K562 (cell line): Measurements from ENCODE around the gene ZNF462. TPM values are rescaled to one million over a fixed set of nuclear protein-coding genes. Genes with fewer than 3 reads are reported as not detected.

Source experiments
- ATAC-seq: fragments of 200-7000 bp; cut with Tn5 transposase; 3 replicates; pipeline ENCODE4 v1.9.1; 2020; ENCODE audit warnings: moderate library complexity
- BruUV-seq: library from RNA; stranded (reverse); fragments of 400-500 nt; replicated peaks from 2 replicates; lab custom pipeline; 2021; lab: Mats Ljungman, UMichigan
- CTCF ChIA-PET: fragments of 300-600 bp; formaldehyde crosslinking; extraction: SDS; loops from one replicate; lab custom pipeline; 2021; ENCODE audit warnings: low intra/inter-chr PET ratio; lab: Yijun Ruan, JAX
- POLR2A ChIA-PET: fragments of 300-600, 350-650 bp; sonication (Branson Sonifier 250); formaldehyde crosslinking; extraction: SDS; loops from one replicate; lab custom pipeline; 2021; ENCODE audit warnings: antibody characterized with exemption, inconsistent platforms; lab: Yijun Ruan, JAX
- DNase-seq, 4 experiments: peaks; one replicate each; pipeline versions ENCODE4 v3.0.0 to v3.0.0-alpha.2; 2011 to 2018; ENCODE audit warnings: low spot score in 3 of 4, mixed read lengths in 3 of 4; ENCODE audit errors: extremely low read depth in 1 of 4
- FAIRE-seq: peaks from 2 replicates; lab custom pipeline; 2011; peaks lifted over from hg19 to GRCh38; lab: Jason Lieb, UNC
- H2AFZ ChIP-seq: 2 replicates; pipeline ENCODE4 v1.6.0; 2011; ENCODE audit warnings: low read depth, low read length, control low read depth, inconsistent platforms
- H3K27ac ChIP-seq: fragments of 200-600 bp; 3 replicates; pipeline ENCODE4 v1.8.0; 2011; ENCODE audit warnings: low read depth, mild to moderate bottlenecking, control low read depth, inconsistent platforms, low read length, moderate library complexity, mixed read lengths; ENCODE audit errors: extremely low read depth
- H3K27me3 ChIP-seq, 2 experiments: fragments of 300-600 bp in 1 of 2; 2 replicates in 1 of 2; 3 replicates in 1 of 2; pipeline versions ENCODE4 v1.6.0 to v1.8.0; 2011; ENCODE audit warnings: inconsistent platforms in 2 of 2, low read length in 2 of 2, mild to moderate bottlenecking in 1 of 2, mixed read lengths in 1 of 2, moderate library complexity in 1 of 2; ENCODE audit not compliant: control insufficient read depth in 2 of 2, insufficient read depth in 2 of 2
- H3K36me3 ChIP-seq: fragments of 300-600 bp; 3 replicates; pipeline ENCODE4 v1.8.0; 2011; ENCODE audit warnings: mild to moderate bottlenecking, low read length, inconsistent platforms; ENCODE audit not compliant: control insufficient read depth, insufficient read depth
- H3K4me1 ChIP-seq, 2 experiments: fragments of 200-600 bp in 1 of 2; replicated peaks in 1 of 2; 2 replicates in 1 of 2; 3 replicates in 1 of 2; pipeline versions ENCODE4 v1.5.1 to v1.8.0; 2011; ENCODE audit warnings: inconsistent platforms in 2 of 2, low read length in 2 of 2, mild to moderate bottlenecking in 1 of 2, mixed read lengths in 1 of 2, moderate library complexity in 1 of 2; ENCODE audit not compliant: control insufficient read depth in 2 of 2, insufficient read depth in 2 of 2
- H3K4me2 ChIP-seq: 2 replicates; pipeline ENCODE4 v1.6.1; 2011; ENCODE audit warnings: low read length, control low read depth, inconsistent platforms, mixed read lengths; ENCODE audit not compliant: insufficient read depth
- H3K4me3 ChIP-seq: fragments of 200-600 bp; sonication (generic), shearing (Covaris generic); 2 replicates; pipeline ENCODE4 v1.5.1; 2016; ENCODE audit warnings: control low read depth, inconsistent platforms
- H3K79me2 ChIP-seq: fragments of 200-600 bp; 3 replicates; pipeline ENCODE4 v1.8.0; 2011; ENCODE audit warnings: low read length, inconsistent platforms; ENCODE audit not compliant: control insufficient read depth, insufficient read depth
- H3K9ac ChIP-seq, 2 experiments: 2 replicates each; pipeline versions ENCODE4 v1.6.0 to v1.6.1; 2011; ENCODE audit warnings: low read depth in 2 of 2, low read length in 2 of 2, control low read depth in 1 of 2, inconsistent platforms in 1 of 2, mild to moderate bottlenecking in 1 of 2, mixed read lengths in 1 of 2; ENCODE audit not compliant: insufficient read depth in 1 of 2
- H3K9me1 ChIP-seq: one replicate; pipeline ENCODE4 v1.6.0; 2011; ENCODE audit warnings: inconsistent platforms, mild to moderate bottlenecking, low read length, moderate library complexity; ENCODE audit not compliant: control insufficient read depth, insufficient read depth
- H3K9me3 ChIP-seq: replicated peaks from 2 replicates; pipeline ENCODE4 v1.5.1; 2011; ENCODE audit warnings: low read depth, low read length, inconsistent platforms; ENCODE audit not compliant: control insufficient read depth, insufficient read depth
- H4K20me1 ChIP-seq: replicated peaks from 2 replicates; pipeline ENCODE4 v1.6.1; 2011; ENCODE audit warnings: low read length, inconsistent platforms, mixed read lengths; ENCODE audit not compliant: control insufficient read depth, insufficient read depth
- ATF7 ChIP-seq: fragments of 450-650 bp; IDR thresholded peaks from 2 replicates; pipeline ENCODE4 v1.7.1; 2014; ENCODE audit warnings: mild to moderate bottlenecking, moderate library complexity
- CEBPB ChIP-seq: fragments of 450-650 bp; IDR thresholded peaks from 2 replicates; pipeline ENCODE4 v1.6.1; 2016; ENCODE audit warnings: missing genetic modification characterization, missing compliant biosample characterization
- PCBP2 ChIP-seq: fragments of 200-400 bp; formaldehyde crosslinking; IDR thresholded peaks from 2 replicates; pipeline ENCODE4 v1.6.1; 2018; ENCODE audit warnings: low read length, low read depth, mild to moderate bottlenecking, moderate library complexity; ENCODE audit not compliant: poor library complexity, severe bottlenecking
- PHB2 ChIP-seq: fragments of 450-650 bp; IDR thresholded peaks from 2 replicates; pipeline ENCODE4 v1.6.1; 2017; ENCODE audit warnings: low read depth
- RAD51 ChIP-seq: fragments of 450-650 bp; IDR thresholded peaks from 2 replicates; pipeline ENCODE4 v1.7.1; 2016; ENCODE audit warnings: low read depth, mild to moderate bottlenecking, borderline replicate concordance
- SMC3 ChIP-seq: conservative IDR thresholded peaks from 2 replicates; pipeline ENCODE4 v1.6.1; 2011; ENCODE audit warnings: low read depth, low read length, improper control_type of control experiment; ENCODE audit not compliant: insufficient read depth
- ZNF436 ChIP-seq: fragments of 250-450, 450-650 bp; sonication (Bioruptor Pico); formaldehyde crosslinking; IDR thresholded peaks from 2 replicates; pipeline ENCODE4 v1.7.0; 2020; ENCODE audit warnings: mild to moderate bottlenecking
- ZNF551 ChIP-seq: fragments of 250-450 bp; sonication (Bioruptor Pico); IDR thresholded peaks from 2 replicates; pipeline ENCODE4 v1.5.0; 2021; ENCODE audit warnings: mild to moderate bottlenecking, moderate library complexity
- WGBS: fragments of 100-300 bp; shearing (Covaris generic); methylation state at CpG from one replicate; pipeline ENCODE4 v1.1.6; 2016; ENCODE audit warnings: low coverage, mixed read lengths; ENCODE audit not compliant: insufficient coverage; ENCODE audit errors: missing lambda C conversion rate; 5-methylcytosine and 5-hydroxymethylcytosine counted together
- in situ Hi-C: fragments of 300-500 bp; cut with MboI; formaldehyde crosslinking; loops from 4 replicates; pipeline ENCODE4 v1.15.0; 2018; ENCODE audit warnings: inconsistent platforms, mixed read lengths
- intact Hi-C: fragments of 100-400 bp; cut with micrococcal nuclease; formaldehyde crosslinking; loops from 2 replicates; pipeline ENCODE4 v1.14.2; 2022
- polyA plus RNA-seq, 8 experiments: library from polyadenylated mRNA; depleted of rRNA in 4 of 8; stranded (reverse) in 5 of 8; unstranded in 3 of 8; fragments of >200 nt; fragmentation: Nextera tagmentation in 2 of 8; fragmentation: Illumina TruSeq in 1 of 8; extraction: Ambion mirVana in 2 of 8; extraction: Trizol in 1 of 8; gene quantifications; 2 replicates each; pipeline versions ENCODE4 v1.2.1 to v1.2.3, GENCODE V29; 2011 to 2014; ENCODE audit warnings: inconsistent platforms in 1 of 8, missing spikeins in 1 of 8
- total RNA-seq, 7 experiments: library from RNA; depleted of rRNA in 6 of 7; stranded (reverse); fragments of >200 nt in 6 of 7; fragmentation: Illumina TruSeq in 2 of 7; extraction: Trizol in 2 of 7; gene quantifications; 2 replicates each; pipeline versions ENCODE4 v1.2.1 to v1.2.3, GENCODE V29; 2011 to 2021; ENCODE audit warnings: low replicate concordance in 1 of 7
- TF ChIP-seq, protein P1 (sequence below): sonication (generic); formaldehyde crosslinking; IDR thresholded peaks from 2 replicates; pipeline ENCODE4 v1.5.0; 2020; ENCODE audit warnings: missing genetic modification reagents
- TF ChIP-seq, protein P2 (sequence below): fragments of 450-650 bp; formaldehyde crosslinking; IDR thresholded peaks from 2 replicates; pipeline ENCODE4 v1.4.0; 2022; ENCODE audit warnings: mild to moderate bottlenecking, moderate library complexity

Gene ZNF462
- total and polyA plus RNA-seq, 9 of the 15 experiments (the other 6 are each of a cell fraction or from before 2014, with no cell fraction given), result 0.20 TPM; not detected in 8

DNA sequence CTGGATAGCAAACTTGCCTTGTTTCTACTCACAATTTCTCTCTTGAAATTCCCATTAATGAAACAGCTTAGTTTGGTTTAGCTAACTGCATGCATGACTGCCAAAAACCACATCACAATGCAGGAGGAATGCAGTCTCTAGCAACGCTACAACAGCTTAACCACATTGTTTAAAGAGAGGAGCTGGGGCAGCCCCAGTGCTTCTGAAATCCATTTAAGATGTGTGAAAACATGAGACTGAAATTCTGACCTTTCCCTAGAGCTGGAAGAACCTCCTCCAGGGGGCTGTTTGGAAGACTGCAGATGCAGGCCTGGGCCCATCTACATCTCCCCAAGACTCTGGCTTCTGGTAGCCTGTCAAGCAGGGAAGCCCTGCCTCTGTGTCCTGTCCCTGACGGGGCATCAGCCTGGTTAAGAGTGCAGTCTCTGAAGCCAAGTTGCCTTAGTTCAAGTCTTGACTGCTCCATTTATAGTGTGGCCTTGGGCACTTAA, 157.1 kb downstream of the ZNF462 start:
- H4K20me1 ChIP-seq, result no peaks in the 10 kb centered on the region
- no peak overlapping the region for H3K4me3 ChIP-seq
- BruUV-seq, result no TSS peak
- POLR2A ChIA-PET, result no interaction called here
- H3K4me1 ChIP-seq, result no peaks in the 10 kb centered on the region
- in situ Hi-C loops, result no loop called here
- ATAC-seq (no peak), FAIRE-seq (no peak), DNase-seq (no peak)
- intact Hi-C loops, result no loop called here
- 0% methylated on average over 2 of the region's 2 CpGs for WGBS
- H3K27ac ChIP-seq, result no peak overlapping the region
- no peak for TF ChIP-seq PCBP2
- TF ChIP-seq CEBPB (tag), result no peak
- TF ChIP-seq PHB2, result no peak
- TF ChIP-seq, protein P1, sequence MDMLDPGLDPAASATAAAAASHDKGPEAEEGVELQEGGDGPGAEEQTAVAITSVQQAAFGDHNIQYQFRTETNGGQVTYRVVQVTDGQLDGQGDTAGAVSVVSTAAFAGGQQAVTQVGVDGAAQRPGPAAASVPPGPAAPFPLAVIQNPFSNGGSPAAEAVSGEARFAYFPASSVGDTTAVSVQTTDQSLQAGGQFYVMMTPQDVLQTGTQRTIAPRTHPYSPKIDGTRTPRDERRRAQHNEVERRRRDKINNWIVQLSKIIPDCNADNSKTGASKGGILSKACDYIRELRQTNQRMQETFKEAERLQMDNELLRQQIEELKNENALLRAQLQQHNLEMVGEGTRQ (CRISPR knock-in tag), result no peak
- no peak for TF ChIP-seq SMC3
- TF ChIP-seq RAD51, result no peak
- no peak for TF ChIP-seq ZNF436 (CRISPR knock-in tag)
- no peak for TF ChIP-seq ZNF551
- TF ChIP-seq, protein P2, sequence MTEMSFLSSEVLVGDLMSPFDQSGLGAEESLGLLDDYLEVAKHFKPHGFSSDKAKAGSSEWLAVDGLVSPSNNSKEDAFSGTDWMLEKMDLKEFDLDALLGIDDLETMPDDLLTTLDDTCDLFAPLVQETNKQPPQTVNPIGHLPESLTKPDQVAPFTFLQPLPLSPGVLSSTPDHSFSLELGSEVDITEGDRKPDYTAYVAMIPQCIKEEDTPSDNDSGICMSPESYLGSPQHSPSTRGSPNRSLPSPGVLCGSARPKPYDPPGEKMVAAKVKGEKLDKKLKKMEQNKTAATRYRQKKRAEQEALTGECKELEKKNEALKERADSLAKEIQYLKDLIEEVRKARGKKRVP (CRISPR knock-in tag), result no peak
- no peak for TF ChIP-seq ATF7
- no peaks in the 10 kb centered on the region for H3K79me2 ChIP-seq
- no peak overlapping the region for H2AFZ ChIP-seq
- no peak overlapping the region for H3K9ac ChIP-seq
- H3K9me1 ChIP-seq, result no peaks in the 10 kb centered on the region
- no peaks in the 10 kb centered on the region for H3K36me3 ChIP-seq
- H3K27me3 ChIP-seq, result no peaks in the 10 kb centered on the region
- no peak overlapping the region for H3K4me2 ChIP-seq
- no peaks in the 10 kb centered on the region for H3K9me3 ChIP-seq
- CTCF ChIA-PET, result no interaction called here
